Measurements from ENCODE around the gene GPC3.

The GPC3 gene

DNA sequence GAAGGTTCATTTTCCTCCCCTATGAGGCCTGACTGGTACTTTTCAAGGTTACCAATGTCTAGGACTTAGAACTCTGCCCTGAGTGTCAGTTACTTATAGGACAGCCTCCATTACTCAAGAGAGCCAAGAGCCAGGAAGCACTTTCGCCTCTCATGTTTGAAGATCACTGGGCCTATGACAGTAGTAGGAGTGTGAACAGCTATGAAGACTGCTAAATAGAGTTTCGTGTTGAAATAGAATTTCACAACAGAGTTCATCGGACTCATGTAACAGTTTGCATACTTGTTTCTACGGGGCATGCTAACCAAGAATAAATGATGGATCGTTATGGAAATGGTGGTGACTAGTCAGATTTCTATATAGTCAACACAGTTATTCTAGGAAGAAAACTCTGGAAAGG is 472.3 kb downstream of the GPC3 start:
- no peak overlapping the region for H3K9ac ChIP-seq (ENCODE audit: low read length)
- H3K4me1 ChIP-seq (ENCODE audit: control insufficient read depth, insufficient read depth, low read length): no peaks in the 10 kb centered on the region
- no peaks in the 10 kb centered on the region for H3K27me3 ChIP-seq (ENCODE audit: control insufficient read depth, insufficient read depth, low read length)
- no peaks in the 10 kb centered on the region for H3K9me3 ChIP-seq (ENCODE audit: control insufficient read depth, low read length)
- H3K4me3 ChIP-seq (ENCODE audit: low read length): no peak overlapping the region
- no peaks in the 10 kb centered on the region for H3K36me3 ChIP-seq (ENCODE audit: control insufficient read depth, insufficient read depth, low read length)

DNA sequence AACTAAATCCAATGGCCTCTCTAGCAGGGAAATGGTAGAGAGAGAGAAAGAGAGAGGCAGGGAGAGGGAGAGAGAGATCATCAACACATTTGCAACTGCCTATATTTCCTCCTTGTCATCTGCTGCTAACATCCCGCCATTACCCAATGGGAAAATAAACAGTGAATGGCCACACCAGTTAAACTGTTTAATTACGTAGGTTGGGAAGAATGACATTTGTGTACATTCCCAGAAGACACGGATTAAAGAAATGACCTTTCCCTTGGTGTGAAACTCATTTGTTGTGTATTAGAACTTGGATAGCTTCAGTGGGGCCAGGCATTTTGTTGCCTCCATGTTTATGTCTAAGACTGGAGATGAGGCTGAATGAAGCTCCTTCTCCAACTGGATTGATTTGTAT is 474.4 kb downstream of the GPC3 start:
- H3K27me3 ChIP-seq (ENCODE audit: control insufficient read depth, insufficient read depth, low read length): no peaks in the 10 kb centered on the region
- H3K9me3 ChIP-seq (ENCODE audit: control insufficient read depth, low read length): no peaks in the 10 kb centered on the region
- no peaks in the 10 kb centered on the region for H3K36me3 ChIP-seq (ENCODE audit: control insufficient read depth, insufficient read depth, low read length)

DNA sequence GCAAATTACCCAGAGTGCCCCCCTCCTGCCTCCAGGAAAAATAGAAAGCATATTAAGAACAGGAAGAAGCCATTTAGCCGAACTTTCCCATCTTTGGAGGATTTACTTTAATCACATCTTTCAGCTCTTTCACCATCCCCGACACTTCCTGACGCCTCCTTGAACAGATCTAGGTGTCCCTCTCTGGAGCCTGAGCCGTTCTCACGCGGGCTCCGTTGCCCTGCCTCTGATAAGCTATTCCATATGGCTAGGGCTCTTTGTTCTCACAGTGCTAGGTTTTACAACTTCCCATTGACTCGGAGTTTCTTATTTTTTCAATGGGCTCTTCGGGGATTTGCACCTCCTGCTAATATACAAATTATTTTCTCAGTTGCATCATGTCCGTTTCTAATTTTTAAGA is 488.0 kb downstream of the GPC3 start:
- no peak overlapping the region for H3K4me3 ChIP-seq (ENCODE audit: low read length)
- H3K36me3 ChIP-seq (ENCODE audit: control insufficient read depth, insufficient read depth, low read length): no peaks in the 10 kb centered on the region

More for the DNA sequence above, 474.4 kb downstream of the GPC3 start:
- Histone ChIP-seq H3K4me3 (ENCODE audit: low read length) (no peak overlapping the region), H3K4me1 (ENCODE audit: control insufficient read depth, insufficient read depth, low read length) (no peaks in the 10 kb centered on the region), H3K9ac (ENCODE audit: low read length) (no peak overlapping the region)

DNA sequence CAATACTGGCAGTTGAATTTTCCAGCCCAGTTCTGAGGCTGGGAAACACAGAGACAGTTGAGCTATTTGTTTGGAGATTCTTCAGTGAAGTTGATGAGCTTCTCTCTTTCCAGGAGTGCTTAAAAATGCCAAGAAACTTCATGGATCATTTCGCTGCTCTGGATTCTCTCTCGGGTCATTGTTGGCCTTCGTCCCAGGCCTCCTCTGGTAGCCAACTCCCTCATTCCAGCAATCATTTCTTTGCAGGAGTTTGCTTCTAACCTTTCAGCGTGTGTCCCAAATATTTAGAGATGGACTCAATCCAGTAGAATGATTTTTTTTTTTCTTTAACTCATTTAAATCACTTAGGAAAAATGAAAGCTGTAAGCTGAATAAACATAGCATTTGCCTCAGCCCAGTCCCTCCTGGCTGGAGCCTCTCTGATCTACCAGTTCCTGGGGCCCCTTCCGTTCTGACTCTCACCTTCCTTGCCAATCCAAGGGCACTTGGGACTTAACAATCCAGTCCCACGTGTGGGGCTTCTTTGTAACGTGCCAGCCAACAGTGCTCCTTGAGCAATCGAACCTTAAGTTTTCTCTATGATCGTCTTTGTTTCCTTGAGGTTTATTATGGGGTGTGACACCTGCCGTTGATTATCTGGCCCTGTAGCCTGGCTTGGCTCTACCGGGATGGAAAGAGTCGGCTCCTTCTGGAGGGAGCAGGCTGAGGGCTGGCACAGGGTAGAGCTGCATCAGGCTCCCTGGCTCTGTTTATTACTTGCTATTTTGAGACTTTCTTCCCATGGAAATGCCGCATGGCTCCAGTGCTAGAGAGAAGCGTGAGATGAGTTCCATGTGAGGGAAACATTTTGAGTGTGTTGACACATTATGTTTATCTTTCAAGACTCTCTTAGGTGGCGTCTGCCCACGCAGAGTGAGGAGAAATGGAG is 489.7 kb downstream of the GPC3 start:
- Histone ChIP-seq H3K36me3 (ENCODE audit: control insufficient read depth, insufficient read depth, low read length) (no peaks in the 10 kb centered on the region), H3K27me3 (ENCODE audit: control insufficient read depth, insufficient read depth, low read length) (no peaks in the 10 kb centered on the region), H3K9ac (ENCODE audit: low read length) (no peak overlapping the region), H3K4me1 (ENCODE audit: control insufficient read depth, insufficient read depth, low read length) (no peaks in the 10 kb centered on the region), H3K9me3 (ENCODE audit: control insufficient read depth, low read length) (no peaks in the 10 kb centered on the region), H3K4me3 (ENCODE audit: low read length) (no peak overlapping the region)

More for the DNA sequence above, 488.0 kb downstream of the GPC3 start:
- no peak overlapping the region for H3K9ac ChIP-seq (ENCODE audit: low read length)
- no peaks in the 10 kb centered on the region for H3K27me3 ChIP-seq (ENCODE audit: control insufficient read depth, insufficient read depth, low read length)
- H3K4me1 ChIP-seq (ENCODE audit: control insufficient read depth, insufficient read depth, low read length): no peaks in the 10 kb centered on the region
- H3K9me3 ChIP-seq (ENCODE audit: control insufficient read depth, low read length): no peaks in the 10 kb centered on the region

DNA sequence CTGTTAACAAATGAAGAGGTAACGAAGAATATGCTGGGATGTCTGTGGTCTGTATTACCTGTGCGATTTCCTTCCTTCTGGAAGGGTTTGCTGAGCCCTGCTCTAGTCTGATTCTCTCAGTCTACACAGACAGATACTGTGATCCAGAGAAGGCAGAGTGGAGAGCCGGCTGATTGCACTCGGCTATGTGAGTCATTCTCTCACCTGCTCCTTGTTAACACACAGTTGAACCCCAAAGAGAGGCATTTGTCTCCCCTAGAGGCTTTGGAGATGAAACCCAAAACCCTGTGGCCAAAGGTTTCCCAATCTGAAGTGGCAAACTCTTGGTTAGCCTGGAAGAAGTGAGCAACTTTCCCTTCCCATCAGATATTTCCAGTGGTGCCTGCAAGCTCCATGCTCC is 492.0 kb downstream of the GPC3 start:
- H3K27me3 ChIP-seq (ENCODE audit: control insufficient read depth, insufficient read depth, low read length): no peaks in the 10 kb centered on the region
- H3K9ac ChIP-seq (ENCODE audit: low read length): no peak overlapping the region
- no peaks in the 10 kb centered on the region for H3K4me1 ChIP-seq (ENCODE audit: control insufficient read depth, insufficient read depth, low read length)
- no peaks in the 10 kb centered on the region for H3K36me3 ChIP-seq (ENCODE audit: control insufficient read depth, insufficient read depth, low read length)
- H3K9me3 ChIP-seq (ENCODE audit: control insufficient read depth, low read length): no peaks in the 10 kb centered on the region
- H3K4me3 ChIP-seq (ENCODE audit: low read length): no peak overlapping the region

DNA sequence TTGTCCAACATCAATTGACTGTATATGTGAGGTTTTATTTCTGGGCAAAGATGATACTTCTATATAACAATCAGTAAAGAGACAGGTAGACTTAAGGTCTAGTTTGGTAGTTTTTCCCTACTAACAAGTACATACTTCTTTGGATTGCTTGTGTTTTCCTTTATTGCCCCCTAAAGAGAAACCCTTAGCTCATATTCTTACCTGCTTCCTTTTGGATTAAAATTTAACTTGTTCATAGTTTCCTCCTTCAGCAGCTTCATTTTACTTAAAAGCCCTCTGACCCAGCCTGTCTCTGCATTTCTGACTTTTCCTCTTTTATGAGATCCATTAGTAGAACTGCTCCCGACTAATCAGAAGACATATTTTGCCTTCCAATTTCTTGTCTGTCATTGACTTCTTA is 494.4 kb downstream of the GPC3 start:
- Histone ChIP-seq H3K9ac (ENCODE audit: low read length) (no peak overlapping the region), H3K4me3 (ENCODE audit: low read length) (no peak overlapping the region), H3K27me3 (ENCODE audit: control insufficient read depth, insufficient read depth, low read length) (no peaks in the 10 kb centered on the region), H3K9me3 (ENCODE audit: control insufficient read depth, low read length) (no peaks in the 10 kb centered on the region), H3K4me1 (ENCODE audit: control insufficient read depth, insufficient read depth, low read length) (no peaks in the 10 kb centered on the region), H3K36me3 (ENCODE audit: control insufficient read depth, insufficient read depth, low read length) (no peaks in the 10 kb centered on the region)

Measured in mucosa of stomach (tissue), 1 donor.